ENCODE data around the gene SRD5A3.
"Not testable (repeated sequence)": the region's sequence is repeated elsewhere in the genome, so short reads cannot be mapped to it uniquely, and the experiment has no call there.

The SRD5A3 gene

GRCh38 chr4:55346851-55347255 lies 811 bp downstream of the SRD5A3 start:
- DNase-seq (ENCODE audit: low spot score): no peak

- DNase-seq (ENCODE audit: low spot score): no peak
These were observed 1.7 kb downstream of the SRD5A3 start for GRCh38 chr4:55347610-55348228.

GRCh38 chr4:55348466-55348865 lies 2.4 kb downstream of the SRD5A3 start:
- no peak for DNase-seq (ENCODE audit: low spot score)

- not testable (repeated sequence) for DNase-seq (ENCODE audit: low spot score)
These were observed 4.8 kb downstream of the SRD5A3 start for GRCh38 chr4:55350870-55351269.

GRCh38 chr4:55351824-55352223 lies 5.8 kb downstream of the SRD5A3 start:
- no peak for DNase-seq (ENCODE audit: low spot score)

- DNase-seq (ENCODE audit: low spot score): no peak
These were observed 6.7 kb downstream of the SRD5A3 start for GRCh38 chr4:55352726-55353125.

GRCh38 chr4:55353228-55353747 lies 7.2 kb downstream of the SRD5A3 start:
- DNase-seq (ENCODE audit: low spot score): not testable (repeated sequence)

- no peak for DNase-seq (ENCODE audit: low spot score)
These were observed 8.6 kb downstream of the SRD5A3 start for GRCh38 chr4:55354648-55355047.

GRCh38 chr4:55355555-55355954 lies 9.5 kb downstream of the SRD5A3 start:
- DNase-seq (ENCODE audit: low spot score): no peak

GRCh38 chr4:55356991-55357461 lies 11.0 kb downstream of the SRD5A3 start:
- peak; percentile 48 for DNase-seq (ENCODE audit: low spot score)

GRCh38 chr4:55358246-55358645 lies 12.2 kb downstream of the SRD5A3 start:
- no peak for DNase-seq (ENCODE audit: low spot score)

GRCh38 chr4:55358668-55359067 lies 12.6 kb downstream of the SRD5A3 start:
- DNase-seq (ENCODE audit: low spot score): peak; percentile 89

- DNase-seq (ENCODE audit: low spot score): peak; percentile 47
These were observed 13.4 kb downstream of the SRD5A3 start for GRCh38 chr4:55359397-55359916.

GRCh38 chr4:55362938-55363337 lies 16.9 kb downstream of the SRD5A3 start:
- DNase-seq (ENCODE audit: low spot score): not testable (repeated sequence)

GRCh38 chr4:55363691-55364351 lies 17.8 kb downstream of the SRD5A3 start:
- no peak for DNase-seq (ENCODE audit: low spot score)

- DNase-seq (ENCODE audit: low spot score): no peak
These were observed 18.8 kb downstream of the SRD5A3 start for GRCh38 chr4:55364691-55365344.

GRCh38 chr4:55365345-55365728 lies 19.3 kb downstream of the SRD5A3 start:
- DNase-seq (ENCODE audit: low spot score): no peak

GRCh38 chr4:55366621-55367020 lies 20.6 kb downstream of the SRD5A3 start:
- DNase-seq (ENCODE audit: low spot score): no peak

GRCh38 chr4:55367084-55367722 lies 21.2 kb downstream of the SRD5A3 start:
- no peak for DNase-seq (ENCODE audit: low spot score)

GRCh38 chr4:55369968-55370367 lies 23.9 kb downstream of the SRD5A3 start:
- DNase-seq (ENCODE audit: low spot score): no peak

- no peak for DNase-seq (ENCODE audit: low spot score)
These were observed 26.2 kb downstream of the SRD5A3 start for GRCh38 chr4:55372259-55372658.

- DNase-seq (ENCODE audit: low spot score): no peak
These were observed 27.4 kb downstream of the SRD5A3 start for GRCh38 chr4:55373461-55373860.
